Measurements from ENCODE around the gene HECTD4.
"Not testable (repeated sequence)": the region's sequence is repeated elsewhere in the genome, so short reads cannot be mapped to it uniquely, and the experiment has no call there.

The HECTD4 gene

GRCh38 chr12:112352921-112353320 lies 29.3 kb downstream of the HECTD4 start:
- DNase-seq = no peak

- DNase-seq = no peak
These were observed 31.3 kb downstream of the HECTD4 start for GRCh38 chr12:112350593-112351592.

- DNase-seq = no peak
These were observed 32.8 kb downstream of the HECTD4 start for GRCh38 chr12:112349431-112349830.

GRCh38 chr12:112348926-112349325 lies 33.3 kb downstream of the HECTD4 start:
- not testable (repeated sequence) for DNase-seq

- DNase-seq = no peak
These were observed 34.6 kb downstream of the HECTD4 start for GRCh38 chr12:112347581-112347982.

- no peak for DNase-seq
These were observed 36.0 kb downstream of the HECTD4 start for GRCh38 chr12:112346194-112346593.

GRCh38 chr12:112344220-112344619 lies 38.0 kb downstream of the HECTD4 start:
- DNase-seq = no peak

GRCh38 chr12:112342587-112342986 lies 39.6 kb downstream of the HECTD4 start:
- no peak for DNase-seq

- DNase-seq = no peak
These were observed 41.0 kb downstream of the HECTD4 start for GRCh38 chr12:112341046-112341825.

- DNase-seq = no peak
These were observed 42.0 kb downstream of the HECTD4 start for GRCh38 chr12:112340230-112340629.

- not testable (repeated sequence) for DNase-seq
These were observed 47.2 kb downstream of the HECTD4 start for GRCh38 chr12:112334999-112335398.

- DNase-seq = no peak
These were observed 49.2 kb downstream of the HECTD4 start for GRCh38 chr12:112333019-112333418.

- no peak for DNase-seq
These were observed 50.3 kb downstream of the HECTD4 start for GRCh38 chr12:112331886-112332285.

GRCh38 chr12:112330706-112331105 lies 51.5 kb downstream of the HECTD4 start:
- DNase-seq = no peak

- DNase-seq = no peak
These were observed 53.6 kb downstream of the HECTD4 start for GRCh38 chr12:112328456-112329124.

- no peak for DNase-seq
These were observed 54.9 kb downstream of the HECTD4 start for GRCh38 chr12:112327209-112327938.

- no peak for DNase-seq
These were observed 56.5 kb downstream of the HECTD4 start for GRCh38 chr12:112325622-112326207.

GRCh38 chr12:112325157-112325556 lies 57.1 kb downstream of the HECTD4 start:
- DNase-seq = no peak

- DNase-seq = no peak
These were observed 59.2 kb downstream of the HECTD4 start for GRCh38 chr12:112322882-112323547.

GRCh38 chr12:112322441-112322840 lies 59.8 kb downstream of the HECTD4 start:
- no peak for DNase-seq

- DNase-seq = no peak
These were observed 61.0 kb downstream of the HECTD4 start for GRCh38 chr12:112321245-112321644.
